H9 (cell line): ENCODE results near the gene THSD4. TPM values are rescaled to one million over a fixed set of nuclear protein-coding genes. Genes with fewer than 3 reads are reported as not detected.

ENCODE experiments used
- DNase-seq: peaks from one replicate; pipeline ENCODE4 v3.0.0-alpha.2; 2017
- H2AFZ ChIP-seq: one replicate; pipeline ENCODE4 v1.6.1; 2013; ENCODE audit warnings: mild to moderate bottlenecking, low read length, control low read depth, moderate library complexity
- H2AK5ac ChIP-seq: 2 replicates; pipeline ENCODE4 v1.6.1; 2013; ENCODE audit warnings: low read length, control low read depth, mixed read lengths; ENCODE audit not compliant: insufficient read length
- H2BK120ac ChIP-seq: one replicate; pipeline ENCODE4 v1.6.1; 2013; ENCODE audit warnings: low read depth, mild to moderate bottlenecking, low read length, control low read depth, inconsistent platforms; ENCODE audit not compliant: poor library complexity, severe bottlenecking
- H2BK12ac ChIP-seq: 2 replicates; pipeline ENCODE4 v1.6.1; 2013; ENCODE audit warnings: low read length, control low read depth, mixed read lengths, low read depth; ENCODE audit not compliant: insufficient read length
- H2BK15ac ChIP-seq: 2 replicates; pipeline ENCODE4 v1.6.1; 2013; ENCODE audit warnings: low read depth, low read length, control low read depth
- H2BK20ac ChIP-seq: one replicate; pipeline ENCODE4 v1.6.1; 2013; ENCODE audit warnings: low read depth, mild to moderate bottlenecking, low read length, control low read depth, inconsistent platforms; ENCODE audit not compliant: poor library complexity, severe bottlenecking
- H2BK5ac ChIP-seq: 2 replicates; pipeline ENCODE4 v1.6.1; 2013; ENCODE audit warnings: low read length, control low read depth, mixed read lengths; ENCODE audit not compliant: insufficient read length
- H3K14ac ChIP-seq: 2 replicates; pipeline ENCODE4 v1.6.1; 2013; ENCODE audit warnings: low read length, control low read depth; ENCODE audit not compliant: insufficient read depth
- H3K18ac ChIP-seq: 2 replicates; pipeline ENCODE4 v1.6.1; 2013; ENCODE audit warnings: low read depth, mild to moderate bottlenecking, mixed read lengths, low read length, control low read depth; ENCODE audit not compliant: insufficient read length
- H3K23ac ChIP-seq: 2 replicates; pipeline ENCODE4 v1.6.1; 2013; ENCODE audit warnings: low read length, control low read depth, mixed read lengths, low read depth; ENCODE audit not compliant: insufficient read length
- H3K23me2 ChIP-seq: 2 replicates; pipeline ENCODE4 v1.6.1; 2013; ENCODE audit warnings: low read depth, mild to moderate bottlenecking, mixed read lengths, low read length, control low read depth; ENCODE audit not compliant: insufficient read length, poor library complexity, severe bottlenecking
- H3K27ac ChIP-seq: 2 replicates; pipeline ENCODE4 v1.5.1; 2013; ENCODE audit warnings: low read length, control low read depth, mixed read lengths, low read depth; ENCODE audit not compliant: insufficient read length
- H3K27me3 ChIP-seq: 2 replicates; pipeline ENCODE4 v1.6.1; 2013; ENCODE audit warnings: low read length, control low read depth, inconsistent platforms; ENCODE audit not compliant: insufficient read depth
- H3K4ac ChIP-seq: 2 replicates; pipeline ENCODE4 v1.6.1; 2013; ENCODE audit warnings: low read depth, mild to moderate bottlenecking, control low read depth, inconsistent platforms, low read length, moderate library complexity
- H3K4me1 ChIP-seq: 2 replicates; pipeline ENCODE4 v1.6.1; 2013; ENCODE audit warnings: low read length, control low read depth, inconsistent platforms; ENCODE audit not compliant: insufficient read depth
- H3K4me2 ChIP-seq: 2 replicates; pipeline ENCODE4 v1.6.1; 2013; ENCODE audit warnings: low read length, control low read depth, mixed read lengths; ENCODE audit not compliant: insufficient read length, insufficient read depth
- H3K56ac ChIP-seq: 2 replicates; pipeline ENCODE4 v1.6.1; 2013; ENCODE audit warnings: low read depth, mild to moderate bottlenecking, mixed read lengths, low read length, control low read depth; ENCODE audit not compliant: insufficient read length
- H3K79me1 ChIP-seq: 2 replicates; pipeline ENCODE4 v1.6.1; 2013; ENCODE audit warnings: low read depth, mild to moderate bottlenecking, moderate library complexity, low read length, control low read depth, inconsistent platforms; ENCODE audit not compliant: insufficient read depth, poor library complexity, severe bottlenecking
- H3K79me2 ChIP-seq: 2 replicates; pipeline ENCODE4 v1.6.1; 2013; ENCODE audit warnings: low read length, control low read depth, inconsistent platforms; ENCODE audit not compliant: insufficient read depth
- H3K9ac ChIP-seq: 2 replicates; pipeline ENCODE4 v1.6.1; 2013; ENCODE audit warnings: low read length, control low read depth, mixed read lengths; ENCODE audit not compliant: insufficient read length; ENCODE audit errors: extremely low read depth
- H3K9me3 ChIP-seq: one replicate; pipeline ENCODE4 v1.6.1; 2013; ENCODE audit warnings: low read depth, low read length, inconsistent platforms; ENCODE audit not compliant: control insufficient read depth
- H3T11ph ChIP-seq: one replicate; pipeline ENCODE4 v1.6.1; 2013; ENCODE audit warnings: mild to moderate bottlenecking, low read length, control low read depth, inconsistent platforms
- H4K20me1 ChIP-seq: one replicate; pipeline ENCODE4 v1.6.1; 2013; ENCODE audit not compliant: control insufficient read depth, insufficient read length, insufficient read depth
- H4K5ac ChIP-seq: 2 replicates; pipeline ENCODE4 v1.6.1; 2013; ENCODE audit warnings: low read depth, mild to moderate bottlenecking, mixed read lengths, low read length, control low read depth; ENCODE audit not compliant: insufficient read length
- H4K8ac ChIP-seq: replicated peaks from 2 replicates; pipeline ENCODE4 v1.6.1; 2013; ENCODE audit warnings: low read length, control low read depth, mixed read lengths, low read depth; ENCODE audit not compliant: insufficient read length
- H4K91ac ChIP-seq: 2 replicates; pipeline ENCODE4 v1.6.1; 2013; ENCODE audit warnings: low read depth, mild to moderate bottlenecking, moderate library complexity, mixed read lengths, low read length, control low read depth; ENCODE audit not compliant: insufficient read length
- H3K27ac Mint-ChIP-seq, 3 experiments: 2 replicates in 2 of 3; 3 replicates in 1 of 3; pipeline ENCODE4 v1.8.0; 2020 to 2021; ENCODE audit warnings: mixed read lengths in 3 of 3, mild to moderate bottlenecking in 1 of 3, moderate library complexity in 1 of 3
- H3K27me3 Mint-ChIP-seq: 2 replicates; pipeline ENCODE4 v1.8.0; 2021; ENCODE audit warnings: low read depth, mild to moderate bottlenecking, moderate library complexity, mixed read lengths
- H3K36me3 Mint-ChIP-seq, 3 experiments: 2 replicates in 2 of 3; 3 replicates in 1 of 3; pipeline ENCODE4 v1.8.0; 2020 to 2021; ENCODE audit warnings: low read depth in 3 of 3, mixed read lengths in 3 of 3; ENCODE audit not compliant: insufficient read depth in 1 of 3
- H3K4me1 Mint-ChIP-seq, 2 experiments: 2 replicates each; pipeline ENCODE4 v1.8.0; 2020; ENCODE audit warnings: mixed read lengths in 2 of 2
- H3K4me3 Mint-ChIP-seq, 2 experiments: 2 replicates in 1 of 2; 3 replicates in 1 of 2; pipeline ENCODE4 v1.8.0; 2020 to 2021; ENCODE audit warnings: mild to moderate bottlenecking in 2 of 2, mixed read lengths in 2 of 2, moderate library complexity in 1 of 2
- H3K9me3 Mint-ChIP-seq, 2 experiments: 2 replicates in 1 of 2; 3 replicates in 1 of 2; pipeline ENCODE4 v1.8.0; 2020; ENCODE audit warnings: mild to moderate bottlenecking in 2 of 2, mixed read lengths in 2 of 2, moderate library complexity in 1 of 2
- WGBS: extraction: QIAGEN DNeasy Blood & Tissue Kit; methylation state at CpG from one replicate; pipeline ENCODE4 v1.1.7; 2013; ENCODE audit warnings: missing lambda C conversion rate, low lambda C conversion rate, mixed read lengths; ENCODE audit not compliant: insufficient read length; ENCODE audit errors: extremely low coverage; 5-methylcytosine and 5-hydroxymethylcytosine counted together
- total RNA-seq: library from RNA; stranded (reverse); gene quantifications from 2 replicates; pipeline ENCODE4 v1.2.1, GENCODE V29; 2021
- TF ChIP-seq, protein P1 (sequence below): fragments of 200-600 bp; sonication (generic); conservative IDR thresholded peaks from 3 replicates; pipeline ENCODE4 v1.8.0; 2021; ENCODE audit warnings: antibody characterized with exemption, mild to moderate bottlenecking

THSD4 gene
- total RNA-seq, 1 experiment from 2014 or later = 5.5 TPM

DNA sequence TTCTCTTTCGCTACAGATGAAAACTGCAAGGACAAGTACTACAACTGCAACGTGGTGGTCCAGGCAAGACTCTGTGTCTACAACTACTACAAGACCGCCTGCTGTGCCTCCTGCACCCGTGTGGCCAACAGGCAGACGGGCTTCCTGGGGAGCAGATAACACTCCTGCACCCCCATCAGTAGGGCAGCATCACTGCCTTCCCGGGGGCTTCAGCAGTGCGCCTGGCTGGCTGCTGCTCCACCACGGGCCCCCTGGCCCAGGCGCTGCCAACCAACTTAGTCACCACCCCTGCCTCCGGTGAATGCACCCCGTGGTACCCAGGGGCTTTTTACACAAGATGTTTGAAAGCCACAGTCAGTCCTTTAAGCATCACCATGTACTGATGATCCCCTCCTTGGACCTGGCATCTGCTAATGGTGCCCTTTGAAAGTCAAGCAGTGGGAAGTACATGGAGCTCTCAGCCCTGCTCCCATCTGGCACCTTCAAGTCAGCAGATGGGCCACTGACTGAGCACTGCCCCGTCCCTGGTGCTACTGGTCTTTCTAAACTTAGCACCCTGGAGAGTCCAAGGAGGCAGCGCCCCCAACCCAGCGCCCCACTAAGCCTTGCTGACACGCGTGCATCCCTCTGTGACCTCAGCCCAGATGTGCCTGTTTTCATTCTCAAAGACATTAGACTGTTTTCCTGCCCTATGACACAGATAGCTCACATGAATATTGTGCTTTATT is 662.1 kb downstream of the THSD4 start:
- no peak overlapping the region for H3K18ac ChIP-seq
- no peaks in the 10 kb centered on the region for H3K27me3 ChIP-seq
- H3K9ac ChIP-seq = no peak overlapping the region
- Mint-ChIP-seq H3K27me3 (no peaks in the 10 kb centered on the region; the same call in 1 of the 2 replicates), H3K4me1 (peaks cover 9% of the 10 kb centered on the region in 2 experiments), H3K9me3 (no peaks in the 10 kb centered on the region), H3K36me3 (no peaks in the 10 kb centered on the region), H3K27ac (no peak overlapping the region; a peak in 1 of 7 replicates), H3K4me3 (no peak overlapping the region)
- no peak overlapping the region for H3K27ac ChIP-seq
- no peak overlapping the region for H2BK15ac ChIP-seq
- no peak overlapping the region for H3K23ac ChIP-seq
- H3T11ph ChIP-seq = no peak overlapping the region
- H3K23me2 ChIP-seq = no peaks in the 10 kb centered on the region
- no peak overlapping the region for H2BK12ac ChIP-seq
- no peak overlapping the region for H4K91ac ChIP-seq
- H2BK120ac ChIP-seq = no peak overlapping the region
- no peaks in the 10 kb centered on the region for H3K79me1 ChIP-seq
- no peak overlapping the region for H2AK5ac ChIP-seq
- no peak overlapping the region for H3K14ac ChIP-seq
- no peak overlapping the region for H3K56ac ChIP-seq
- H3K9me3 ChIP-seq = no peaks in the 10 kb centered on the region
- H3K79me2 ChIP-seq = no peaks in the 10 kb centered on the region
- no peaks in the 10 kb centered on the region; the same call in 1 of the 2 replicates for H3K4me1 ChIP-seq
- H2BK5ac ChIP-seq = no peak overlapping the region
- no peak for DNase-seq
- H4K20me1 ChIP-seq = no peaks in the 10 kb centered on the region
- H2AFZ ChIP-seq = no peak overlapping the region
- TF ChIP-seq, protein P1, sequence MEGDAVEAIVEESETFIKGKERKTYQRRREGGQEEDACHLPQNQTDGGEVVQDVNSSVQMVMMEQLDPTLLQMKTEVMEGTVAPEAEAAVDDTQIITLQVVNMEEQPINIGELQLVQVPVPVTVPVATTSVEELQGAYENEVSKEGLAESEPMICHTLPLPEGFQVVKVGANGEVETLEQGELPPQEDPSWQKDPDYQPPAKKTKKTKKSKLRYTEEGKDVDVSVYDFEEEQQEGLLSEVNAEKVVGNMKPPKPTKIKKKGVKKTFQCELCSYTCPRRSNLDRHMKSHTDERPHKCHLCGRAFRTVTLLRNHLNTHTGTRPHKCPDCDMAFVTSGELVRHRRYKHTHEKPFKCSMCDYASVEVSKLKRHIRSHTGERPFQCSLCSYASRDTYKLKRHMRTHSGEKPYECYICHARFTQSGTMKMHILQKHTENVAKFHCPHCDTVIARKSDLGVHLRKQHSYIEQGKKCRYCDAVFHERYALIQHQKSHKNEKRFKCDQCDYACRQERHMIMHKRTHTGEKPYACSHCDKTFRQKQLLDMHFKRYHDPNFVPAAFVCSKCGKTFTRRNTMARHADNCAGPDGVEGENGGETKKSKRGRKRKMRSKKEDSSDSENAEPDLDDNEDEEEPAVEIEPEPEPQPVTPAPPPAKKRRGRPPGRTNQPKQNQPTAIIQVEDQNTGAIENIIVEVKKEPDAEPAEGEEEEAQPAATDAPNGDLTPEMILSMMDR = no peak
- H3K4me2 ChIP-seq = no peak overlapping the region
- WGBS = no CpG with 5 or more reads among the region's 16 CpGs
- no peak overlapping the region for H4K8ac ChIP-seq
- no peak overlapping the region for H4K5ac ChIP-seq
- no peak overlapping the region for H2BK20ac ChIP-seq
- H3K4ac ChIP-seq = no peak overlapping the region
